ENCODE measurements around the gene KRTAP22-2.

DNA sequence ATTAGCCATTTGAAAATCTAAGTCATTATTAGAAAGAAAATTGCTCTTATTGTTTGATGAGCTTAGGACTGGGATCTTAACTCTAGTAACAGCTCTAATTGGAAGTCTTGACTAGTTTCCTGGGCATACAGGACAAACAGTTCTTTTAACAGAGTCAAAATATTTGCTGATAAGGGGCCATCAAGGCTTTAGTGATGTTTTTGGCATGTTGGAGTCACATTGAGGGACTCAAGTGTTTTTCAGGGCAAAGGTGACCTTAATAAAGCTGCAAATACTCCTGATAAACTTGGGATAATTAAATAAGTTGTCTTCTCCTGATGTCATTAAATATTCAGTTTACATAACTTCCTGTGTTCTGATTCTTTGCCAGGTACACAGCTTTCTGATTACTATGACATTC, 22.6 kb downstream of the KRTAP22-2 start:
- no peak for TF ChIP-seq POLR2AphosphoS5 (IDR thresholded peaks at IDR 0.05; ENCODE audit: low read depth, low read length)
- no peak for TF ChIP-seq POLR2A (IDR thresholded peaks at IDR 0.05; ENCODE audit: low read depth, low read length)
- no peak for TF ChIP-seq TAF1 (IDR thresholded peaks at IDR 0.05; ENCODE audit: low read depth, low read length)
